ENCODE measurements around the gene SRP72. TPM values are rescaled to one million over a fixed set of nuclear protein-coding genes. Genes with fewer than 3 reads are reported as not detected.

Gene SRP72, protein sequence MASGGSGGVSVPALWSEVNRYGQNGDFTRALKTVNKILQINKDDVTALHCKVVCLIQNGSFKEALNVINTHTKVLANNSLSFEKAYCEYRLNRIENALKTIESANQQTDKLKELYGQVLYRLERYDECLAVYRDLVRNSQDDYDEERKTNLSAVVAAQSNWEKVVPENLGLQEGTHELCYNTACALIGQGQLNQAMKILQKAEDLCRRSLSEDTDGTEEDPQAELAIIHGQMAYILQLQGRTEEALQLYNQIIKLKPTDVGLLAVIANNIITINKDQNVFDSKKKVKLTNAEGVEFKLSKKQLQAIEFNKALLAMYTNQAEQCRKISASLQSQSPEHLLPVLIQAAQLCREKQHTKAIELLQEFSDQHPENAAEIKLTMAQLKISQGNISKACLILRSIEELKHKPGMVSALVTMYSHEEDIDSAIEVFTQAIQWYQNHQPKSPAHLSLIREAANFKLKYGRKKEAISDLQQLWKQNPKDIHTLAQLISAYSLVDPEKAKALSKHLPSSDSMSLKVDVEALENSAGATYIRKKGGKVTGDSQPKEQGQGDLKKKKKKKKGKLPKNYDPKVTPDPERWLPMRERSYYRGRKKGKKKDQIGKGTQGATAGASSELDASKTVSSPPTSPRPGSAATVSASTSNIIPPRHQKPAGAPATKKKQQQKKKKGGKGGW
- total RNA-seq, result 10 to 100 TPM; 74.4 to 79.6 TPM

DNA sequence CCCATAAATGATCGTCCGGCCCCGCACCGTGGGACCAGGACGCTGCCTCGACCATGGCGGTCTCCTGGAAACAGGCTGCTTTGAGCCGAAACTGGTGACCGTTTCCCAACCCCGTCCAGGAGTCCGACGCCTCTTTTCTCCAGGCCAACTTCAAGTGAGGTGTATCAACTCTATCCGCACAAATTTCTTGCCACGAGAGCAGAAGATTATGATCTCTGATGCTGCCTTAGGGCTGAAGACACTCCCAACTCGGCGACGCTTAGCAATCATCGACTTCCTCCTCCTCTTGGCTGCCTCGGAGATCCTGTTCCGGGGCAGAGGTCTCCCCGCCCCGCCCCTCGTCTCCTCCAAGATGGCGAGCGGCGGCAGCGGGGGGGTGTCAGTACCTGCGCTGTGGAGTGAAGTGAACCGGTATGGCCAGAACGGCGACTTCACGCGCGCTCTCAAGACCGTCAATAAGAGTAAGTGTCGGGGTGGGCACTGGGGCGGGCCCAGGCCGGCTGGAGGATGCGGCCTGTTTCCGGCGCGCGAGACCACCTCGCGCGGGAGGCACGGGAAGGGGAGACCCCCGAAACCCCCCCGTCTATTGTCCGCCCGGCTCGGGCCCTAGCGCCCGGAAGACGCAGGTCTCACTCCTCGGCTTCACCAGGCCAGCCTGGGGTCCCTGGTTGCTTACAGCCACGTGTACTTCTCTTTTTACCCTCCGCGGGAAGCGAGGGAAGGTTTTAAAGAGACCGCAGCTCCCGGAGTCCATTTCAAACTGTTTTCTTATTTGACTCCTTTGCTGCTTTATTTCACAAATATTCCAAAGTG lies at the start of gene SRP72:
Gene SRP72, plus strand, starts transcription at position 334 of the 813 bp plus-strand sequence. Its CDS starts 19 bp downstream, at position 353.
- H3K9ac ChIP-seq (ENCODE audit: low read depth in 2 of 2, low read length in 2 of 2), result peak within 1 kb of the TSS; percentile 89 to 91
- DNase-seq, result peak; percentile 92
- peak within 1 kb of the TSS; percentile 91 for H3K27ac ChIP-seq
- intact Hi-C loops (cut with DNase I), result loop anchor here (5.0 kb wide), 1 partner anchor 80 kb away; the partner anchor contains the start of gene AASDH
- peaks cover 10% of the 10 kb centered on the region for H3K36me3 ChIP-seq
- H3K4me3 ChIP-seq, result peak within 1 kb of the TSS; percentile 88
- peaks cover 8% of the 10 kb centered on the region for H3K4me1 ChIP-seq
- no peaks in the 10 kb centered on the region for H3K27me3 ChIP-seq
- H3K9me3 ChIP-seq, result no peaks in the 10 kb centered on the region
- TF ChIP-seq, protein P1, sequence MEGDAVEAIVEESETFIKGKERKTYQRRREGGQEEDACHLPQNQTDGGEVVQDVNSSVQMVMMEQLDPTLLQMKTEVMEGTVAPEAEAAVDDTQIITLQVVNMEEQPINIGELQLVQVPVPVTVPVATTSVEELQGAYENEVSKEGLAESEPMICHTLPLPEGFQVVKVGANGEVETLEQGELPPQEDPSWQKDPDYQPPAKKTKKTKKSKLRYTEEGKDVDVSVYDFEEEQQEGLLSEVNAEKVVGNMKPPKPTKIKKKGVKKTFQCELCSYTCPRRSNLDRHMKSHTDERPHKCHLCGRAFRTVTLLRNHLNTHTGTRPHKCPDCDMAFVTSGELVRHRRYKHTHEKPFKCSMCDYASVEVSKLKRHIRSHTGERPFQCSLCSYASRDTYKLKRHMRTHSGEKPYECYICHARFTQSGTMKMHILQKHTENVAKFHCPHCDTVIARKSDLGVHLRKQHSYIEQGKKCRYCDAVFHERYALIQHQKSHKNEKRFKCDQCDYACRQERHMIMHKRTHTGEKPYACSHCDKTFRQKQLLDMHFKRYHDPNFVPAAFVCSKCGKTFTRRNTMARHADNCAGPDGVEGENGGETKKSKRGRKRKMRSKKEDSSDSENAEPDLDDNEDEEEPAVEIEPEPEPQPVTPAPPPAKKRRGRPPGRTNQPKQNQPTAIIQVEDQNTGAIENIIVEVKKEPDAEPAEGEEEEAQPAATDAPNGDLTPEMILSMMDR (IDR thresholded peaks at IDR 0.05), result no peak

DNA sequence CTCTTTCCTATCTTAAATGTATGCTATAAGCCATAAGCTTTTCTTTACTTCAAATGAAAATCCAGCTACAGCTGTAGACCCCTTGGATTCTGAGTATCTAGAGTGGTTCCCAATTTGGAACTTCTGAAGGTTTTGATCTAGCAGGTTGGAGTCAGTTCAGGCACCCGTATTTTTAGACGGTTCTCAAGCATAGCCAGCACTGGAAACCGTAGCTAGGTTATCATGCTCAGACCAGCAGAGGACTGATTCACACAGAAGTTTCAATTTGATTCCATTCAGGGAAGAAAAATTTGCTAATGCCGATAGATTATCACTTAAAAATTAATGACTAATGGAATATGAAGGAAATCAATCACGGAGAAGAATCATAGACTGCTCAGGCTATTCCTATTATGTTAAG lies 43.2 kb upstream of the SRP72 start:
- intact Hi-C loops (cut with DNase I), result loop anchor here (10.0 kb wide), 1 partner anchor 411 kb away; no protein-coding TSS in a partner anchor
- no peaks in the 10 kb centered on the region for H3K27me3 ChIP-seq
- H3K9ac ChIP-seq (ENCODE audit: low read depth in 2 of 2, low read length in 2 of 2), result no peak overlapping the region
- H3K4me3 ChIP-seq, result no peak overlapping the region
- DNase-seq, result no peak
- no peaks in the 10 kb centered on the region for H3K9me3 ChIP-seq
- no peaks in the 10 kb centered on the region for H3K36me3 ChIP-seq
- H3K27ac ChIP-seq, result no peak overlapping the region
- H3K4me1 ChIP-seq, result no peaks in the 10 kb centered on the region
- TF ChIP-seq, protein P1 (IDR thresholded peaks at IDR 0.05), result no peak

DNA sequence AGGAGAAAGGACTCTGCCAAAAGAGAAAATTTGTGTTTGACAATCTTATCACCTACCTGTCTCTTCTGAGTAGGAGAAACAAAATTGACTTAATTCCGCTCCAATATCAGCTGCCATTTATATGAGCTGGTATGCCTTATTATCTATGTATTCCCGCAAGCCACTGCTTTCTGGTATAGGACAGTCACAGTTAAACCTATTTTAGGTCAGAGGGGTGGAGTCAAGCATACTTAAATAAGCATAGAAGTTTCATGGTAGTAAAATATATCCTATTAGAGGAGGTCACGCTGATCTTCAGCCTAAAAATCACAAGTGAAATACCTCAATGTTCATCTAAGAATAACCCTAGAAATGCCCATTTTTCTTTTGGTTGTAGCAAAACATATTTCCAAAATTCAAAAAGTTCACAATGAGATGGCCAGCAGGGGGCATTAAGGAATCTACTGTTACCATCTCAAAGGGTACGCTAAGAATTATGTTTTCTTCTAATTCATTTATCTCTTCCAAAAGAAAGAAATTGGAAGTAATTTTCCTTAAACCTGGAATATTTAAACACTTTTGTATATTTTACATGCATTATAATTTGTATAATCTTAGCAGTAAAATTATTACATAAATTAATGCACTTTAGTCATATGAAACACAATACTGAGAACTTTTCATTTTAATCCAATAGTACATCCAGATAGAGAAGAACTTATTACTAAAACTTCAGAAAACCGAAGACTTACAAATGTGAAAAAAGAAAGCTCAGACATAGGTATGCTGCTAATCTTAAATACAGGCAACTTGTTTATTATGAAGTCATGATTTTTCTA lies 42.5 kb upstream of the SRP72 start:
- intact Hi-C loops (cut with DNase I), result loop anchor here (5.0 to 10.0 kb wide), 2 partner anchors 117 to 410 kb away; no protein-coding TSS in a partner anchor
- DNase-seq, result peak; percentile 44
- TF ChIP-seq, protein P1 (IDR thresholded peaks at IDR 0.05), result peak; percentile 65

DNA sequence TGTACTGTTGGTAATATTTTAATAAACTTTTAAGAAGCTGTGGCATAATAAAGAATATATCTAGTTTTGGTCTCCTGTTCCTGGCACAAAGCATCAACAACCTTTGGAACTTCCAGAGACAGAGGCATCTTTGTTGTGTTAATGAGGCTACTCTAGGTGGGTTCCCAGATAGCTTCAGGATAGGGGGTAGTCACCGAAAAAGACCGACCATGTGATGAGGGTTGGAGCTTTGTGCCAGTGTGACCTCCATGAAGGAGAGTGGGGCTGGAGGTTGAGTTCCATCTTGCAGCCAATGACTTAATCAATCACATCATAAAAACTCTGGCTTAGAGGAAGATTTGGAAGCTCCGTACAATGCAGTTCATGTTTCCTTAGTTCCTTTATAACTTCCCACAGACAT lies 41.9 kb upstream of the SRP72 start:
- Histone ChIP-seq H3K36me3 (no peaks in the 10 kb centered on the region), H3K27ac (no peak overlapping the region), H3K4me3 (no peak overlapping the region), H3K9me3 (no peaks in the 10 kb centered on the region), H3K9ac (ENCODE audit: low read depth in 2 of 2, low read length in 2 of 2) (no peak overlapping the region), H3K27me3 (no peaks in the 10 kb centered on the region), H3K4me1 (no peaks in the 10 kb centered on the region)
- DNase-seq, result no peak
- TF ChIP-seq, protein P1 (IDR thresholded peaks at IDR 0.05), result no peak
- intact Hi-C loops (cut with DNase I), result loop anchor here (5.0 to 10.0 kb wide), 2 partner anchors 117 to 409 kb away; no protein-coding TSS in a partner anchor

More for the DNA sequence above, 42.5 kb upstream of the SRP72 start:
- no peak overlapping the region for H3K4me3 ChIP-seq
- H3K36me3 ChIP-seq, result no peaks in the 10 kb centered on the region
- no peak overlapping the region for H3K9ac ChIP-seq (ENCODE audit: low read depth in 2 of 2, low read length in 2 of 2)
- H3K4me1 ChIP-seq, result no peaks in the 10 kb centered on the region
- H3K27me3 ChIP-seq, result no peaks in the 10 kb centered on the region
- H3K27ac ChIP-seq, result no peak overlapping the region
- H3K9me3 ChIP-seq, result no peaks in the 10 kb centered on the region

All from colonic mucosa (tissue), 4 donors.